ENCODE measurements around the gene PIGN. TPM values are rescaled to one million over a fixed set of nuclear protein-coding genes. Genes with fewer than 3 reads are reported as not detected.

The PIGN gene, protein sequence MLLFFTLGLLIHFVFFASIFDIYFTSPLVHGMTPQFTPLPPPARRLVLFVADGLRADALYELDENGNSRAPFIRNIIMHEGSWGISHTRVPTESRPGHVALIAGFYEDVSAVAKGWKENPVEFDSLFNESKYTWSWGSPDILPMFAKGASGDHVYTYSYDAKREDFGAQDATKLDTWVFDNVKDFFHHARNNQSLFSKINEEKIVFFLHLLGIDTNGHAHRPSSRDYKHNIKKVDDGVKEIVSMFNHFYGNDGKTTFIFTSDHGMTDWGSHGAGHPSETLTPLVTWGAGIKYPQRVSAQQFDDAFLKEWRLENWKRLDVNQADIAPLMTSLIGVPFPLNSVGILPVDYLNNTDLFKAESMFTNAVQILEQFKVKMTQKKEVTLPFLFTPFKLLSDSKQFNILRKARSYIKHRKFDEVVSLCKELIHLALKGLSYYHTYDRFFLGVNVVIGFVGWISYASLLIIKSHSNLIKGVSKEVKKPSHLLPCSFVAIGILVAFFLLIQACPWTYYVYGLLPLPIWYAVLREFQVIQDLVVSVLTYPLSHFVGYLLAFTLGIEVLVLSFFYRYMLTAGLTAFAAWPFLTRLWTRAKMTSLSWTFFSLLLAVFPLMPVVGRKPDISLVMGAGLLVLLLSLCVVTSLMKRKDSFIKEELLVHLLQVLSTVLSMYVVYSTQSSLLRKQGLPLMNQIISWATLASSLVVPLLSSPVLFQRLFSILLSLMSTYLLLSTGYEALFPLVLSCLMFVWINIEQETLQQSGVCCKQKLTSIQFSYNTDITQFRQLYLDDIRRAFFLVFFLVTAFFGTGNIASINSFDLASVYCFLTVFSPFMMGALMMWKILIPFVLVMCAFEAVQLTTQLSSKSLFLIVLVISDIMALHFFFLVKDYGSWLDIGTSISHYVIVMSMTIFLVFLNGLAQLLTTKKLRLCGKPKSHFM
- 30.4 and 37.5 TPM in 2 replicates for total RNA-seq

GRCh38 chr18:62186774-62187542, at the start of gene PIGN, which contains the start of gene RELCH:
Gene PIGN (minus strand): TSS chr18:62187056. CDS start chr18:62161353, 25,703 bp downstream.
Gene RELCH (plus strand): TSS chr18:62187255. CDS start chr18:62187506, 251 bp downstream.

Other genes starting within 250 kb of the PIGN start
- 47.1 and 50.1 TPM in 2 replicates for gene RELCH, start 199 bp upstream of the PIGN start, total RNA-seq
- gene TNFRSF11A, start 138.3 kb upstream of the PIGN start, total RNA-seq = under 0.01 and 0.43 TPM in 2 replicates

All from placental pericyte (primary cell).